HFFc6 (cell line): ENCODE measurements around the gene ABHD12B. TPM values are rescaled to one million over a fixed set of nuclear protein-coding genes. Genes with fewer than 3 reads are reported as not detected.

Source experiments
- DNase-seq: peaks from one replicate; pipeline ENCODE4 v3.0.0-alpha.2; 2018
- H3K27ac Mint-ChIP-seq: 2 replicates; pipeline ENCODE4 v1.8.0; 2020; ENCODE audit warnings: mild to moderate bottlenecking, mixed read lengths
- H3K27me3 Mint-ChIP-seq: 2 replicates; pipeline ENCODE4 v1.8.0; 2021; ENCODE audit warnings: mild to moderate bottlenecking, moderate library complexity, mixed read lengths; ENCODE audit not compliant: insufficient read depth
- H3K36me3 Mint-ChIP-seq: 2 replicates; pipeline ENCODE4 v1.8.0; 2021; ENCODE audit warnings: low read depth, mixed read lengths
- H3K4me1 Mint-ChIP-seq: 2 replicates; pipeline ENCODE4 v1.8.0; 2020; ENCODE audit warnings: low read depth, mixed read lengths
- H3K4me3 Mint-ChIP-seq: 2 replicates; pipeline ENCODE4 v1.8.0; 2020; ENCODE audit warnings: mild to moderate bottlenecking, moderate library complexity, mixed read lengths
- H3K9me3 Mint-ChIP-seq: 2 replicates; pipeline ENCODE4 v1.8.0; 2020; ENCODE audit warnings: mild to moderate bottlenecking, mixed read lengths
- CTCF ChIP-seq: fragments of 200-600 bp; sonication (generic); IDR thresholded peaks from 2 replicates; pipeline ENCODE4 v1.5.0; 2021; ENCODE audit warnings: antibody characterized with exemption, mild to moderate bottlenecking
- total RNA-seq, 6 experiments: library from RNA; stranded (reverse); fragmentation: NEBNext Ultra II Directional; extraction: Animal tissue kit (Norgen Biotek cat#: 25700); gene quantifications; 2 replicates in 1 of 6; 3 replicates in 5 of 6; pipeline ENCODE4 v1.2.3, GENCODE V29; 2021

The ABHD12B gene
- total RNA-seq, 6 experiments from 2014 or later, result 0.34 TPM; not detected in 5

- Mint-ChIP-seq H3K36me3 (peaks cover 11% of the 10 kb centered on the region; the same call in 1 of the 2 replicates), H3K27me3 (no peaks in the 10 kb centered on the region), H3K27ac (peak overlapping the region; percentile 75), H3K9me3 (no peaks in the 10 kb centered on the region), H3K4me1 (peaks cover 50% of the 10 kb centered on the region), H3K4me3 (peak overlapping the region; percentile 91)
- no peak for TF ChIP-seq CTCF
- no peak for DNase-seq
These were observed 73.0 kb downstream of the ABHD12B start for GRCh38 chr14:50944647-50945413.

- Mint-ChIP-seq H3K27me3 (no peaks in the 10 kb centered on the region), H3K4me1 (peaks cover 37% of the 10 kb centered on the region), H3K4me3 (no peak overlapping the region), H3K9me3 (no peaks in the 10 kb centered on the region), H3K36me3 (peaks cover 9% of the 10 kb centered on the region; the same call in 1 of the 2 replicates), H3K27ac (no peak overlapping the region)
- no peak for TF ChIP-seq CTCF
- no peak for DNase-seq
These were observed 74.5 kb downstream of the ABHD12B start for GRCh38 chr14:50946234-50946935.

GRCh38 chr14:50947446-50947845 lies 75.6 kb downstream of the ABHD12B start:
- DNase-seq, result no peak
- H3K4me1 Mint-ChIP-seq, result peaks cover 30% of the 10 kb centered on the region
- TF ChIP-seq CTCF, result no peak
- no peaks in the 10 kb centered on the region for H3K36me3 Mint-ChIP-seq
- no peaks in the 10 kb centered on the region for H3K27me3 Mint-ChIP-seq
- no peak overlapping the region for H3K4me3 Mint-ChIP-seq
- H3K27ac Mint-ChIP-seq, result no peak overlapping the region; the same call in 1 of the 2 replicates
- no peaks in the 10 kb centered on the region for H3K9me3 Mint-ChIP-seq

- Mint-ChIP-seq H3K9me3 (no peaks in the 10 kb centered on the region), H3K4me3 (no peak overlapping the region), H3K36me3 (no peaks in the 10 kb centered on the region)
These were observed 76.4 kb downstream of the ABHD12B start for GRCh38 chr14:50948205-50948604.

GRCh38 chr14:50951032-50951431 lies 79.2 kb downstream of the ABHD12B start:
- TF ChIP-seq CTCF, result no peak

More at GRCh38 chr14:50948205-50948604, 76.4 kb downstream of the ABHD12B start:
- Mint-ChIP-seq H3K4me1 (peaks cover 26% of the 10 kb centered on the region), H3K27me3 (no peaks in the 10 kb centered on the region), H3K27ac (no peak overlapping the region)
- DNase-seq, result no peak
- TF ChIP-seq CTCF, result no peak

More at GRCh38 chr14:50951032-50951431, 79.2 kb downstream of the ABHD12B start:
- H3K9me3 Mint-ChIP-seq, result no peaks in the 10 kb centered on the region
- H3K4me1 Mint-ChIP-seq, result peaks cover 34% of the 10 kb centered on the region
- H3K4me3 Mint-ChIP-seq, result no peak overlapping the region
- H3K36me3 Mint-ChIP-seq, result no peaks in the 10 kb centered on the region
- H3K27me3 Mint-ChIP-seq, result no peaks in the 10 kb centered on the region
- no peak overlapping the region for H3K27ac Mint-ChIP-seq
- DNase-seq, result no peak
